Suprapubic skin (tissue), 4 donors: ENCODE data around the gene GNAO1. TPM values are rescaled to one million over a fixed set of nuclear protein-coding genes. Genes with fewer than 3 reads are reported as not detected.

Source experiments
- DNase-seq, 2 donors: peaks; one replicate each; pipeline ENCODE4 v3.0.0-alpha.2; 2019; ENCODE audit warnings: low spot score in 2 of 2
- H3K27ac ChIP-seq: fragments of 200-600 bp; sonication (generic); one replicate; pipeline ENCODE4 v1.5.1; 2019
- H3K27me3 ChIP-seq: fragments of 200-600 bp; sonication (generic); one replicate; pipeline ENCODE4 v1.5.1; 2019
- H3K36me3 ChIP-seq: fragments of 200-600 bp; sonication (generic); one replicate; pipeline ENCODE4 v1.5.1; 2019
- H3K4me1 ChIP-seq: fragments of 200-600 bp; sonication (generic); one replicate; pipeline ENCODE4 v1.5.1; 2019
- H3K4me3 ChIP-seq: fragments of 200-600 bp; sonication (generic); one replicate; pipeline ENCODE4 v1.5.1; 2019; ENCODE audit warnings: mild to moderate bottlenecking
- H3K9me3 ChIP-seq: fragments of 200-600 bp; sonication (generic); one replicate; pipeline ENCODE4 v1.5.1; 2019
- EP300 ChIP-seq: sonication (generic); formaldehyde crosslinking; IDR thresholded peaks from one replicate; pipeline ENCODE4 v1.6.1; 2017; ENCODE audit warnings: antibody characterized with exemption
- POLR2A ChIP-seq, 2 donors: fragments of 450-650 bp; IDR thresholded peaks; one replicate each; pipeline ENCODE4 v1.6.1; 2017; ENCODE audit warnings: antibody characterized with exemption in 2 of 2, mild to moderate bottlenecking in 2 of 2, moderate library complexity in 2 of 2
- POLR2AphosphoS5 ChIP-seq, 3 donors: sonication (generic); formaldehyde crosslinking; IDR thresholded peaks; one replicate each; pipeline ENCODE4 v1.6.1; 2017; ENCODE audit warnings: antibody characterized with exemption in 3 of 3
- WGBS: methylation state at CpG from one replicate; pipeline ENCODE4 v1.1.5; 2018; 5-methylcytosine and 5-hydroxymethylcytosine counted together
- total RNA-seq, 4 donors: library from RNA; depleted of rRNA; stranded (reverse); fragments of >200 nt; gene quantifications; one replicate each; pipeline ENCODE4 v1.1.0, GENCODE V29; 2016
- TF ChIP-seq, protein P1 (sequence below), 2 donors: fragments of 200-600 bp in 1 of 2; fragments of 450-650 bp in 1 of 2; sonication (generic) in 1 of 2; IDR thresholded peaks; one replicate each; pipeline ENCODE4 v1.5.1; 2016 to 2019; ENCODE audit warnings: antibody characterized with exemption in 2 of 2, mild to moderate bottlenecking in 1 of 2, moderate library complexity in 1 of 2

The GNAO1 gene
- total RNA-seq, 4 donors from 2014 or later, result 2.4 to 7.6 (median 5.8) TPM

DNA sequence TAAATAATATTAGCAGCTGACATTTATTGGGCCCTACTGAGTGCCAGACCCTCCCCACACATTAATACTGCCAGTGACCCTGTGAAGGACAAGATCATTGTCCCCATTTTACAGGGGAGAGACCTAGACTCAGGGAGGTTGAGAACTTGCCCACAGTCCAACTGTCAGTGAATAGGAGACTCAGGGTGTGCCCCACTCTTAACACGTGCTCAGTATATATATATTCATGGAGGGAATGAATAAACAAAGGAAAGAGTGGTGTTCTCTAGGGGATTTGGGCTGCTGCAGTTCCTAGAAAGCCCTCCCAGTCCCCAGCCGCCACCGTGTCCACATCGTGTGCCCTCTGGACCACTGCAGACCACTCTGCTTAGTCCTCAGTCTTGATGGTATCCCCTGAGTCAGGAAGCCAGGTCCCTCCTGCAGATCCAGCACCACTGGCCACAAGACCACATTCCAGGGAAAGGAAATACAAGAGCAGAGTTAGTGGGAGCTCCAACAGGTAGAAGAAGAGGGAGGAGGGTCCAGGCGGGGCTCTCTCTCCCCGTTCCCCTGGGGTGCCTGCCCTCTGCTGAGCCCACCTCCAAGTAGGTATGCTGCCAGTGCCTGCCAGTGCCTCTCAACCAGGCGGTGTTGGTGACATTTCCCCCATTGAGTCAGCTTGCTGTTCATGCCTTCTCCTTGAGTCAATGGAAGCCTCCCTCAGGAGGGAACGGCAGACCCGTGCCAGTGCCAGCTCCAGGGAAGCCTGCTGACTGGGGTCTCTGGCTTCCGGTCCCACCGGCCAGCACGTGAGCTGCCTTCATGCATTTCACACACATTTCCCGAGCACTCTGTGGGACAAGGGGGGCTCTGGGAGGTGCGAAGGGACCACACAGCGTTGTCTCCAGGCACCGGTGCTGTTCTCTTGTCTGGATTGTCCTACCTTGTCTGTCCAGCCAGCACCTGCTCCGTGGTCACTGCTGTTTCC lies 75.6 kb downstream of the GNAO1 start:
- WGBS, result 89% methylated on average over 17 of the region's 17 CpGs
- DNase-seq, result no peak
- TF ChIP-seq EP300, result no peak
- TF ChIP-seq, protein P1, sequence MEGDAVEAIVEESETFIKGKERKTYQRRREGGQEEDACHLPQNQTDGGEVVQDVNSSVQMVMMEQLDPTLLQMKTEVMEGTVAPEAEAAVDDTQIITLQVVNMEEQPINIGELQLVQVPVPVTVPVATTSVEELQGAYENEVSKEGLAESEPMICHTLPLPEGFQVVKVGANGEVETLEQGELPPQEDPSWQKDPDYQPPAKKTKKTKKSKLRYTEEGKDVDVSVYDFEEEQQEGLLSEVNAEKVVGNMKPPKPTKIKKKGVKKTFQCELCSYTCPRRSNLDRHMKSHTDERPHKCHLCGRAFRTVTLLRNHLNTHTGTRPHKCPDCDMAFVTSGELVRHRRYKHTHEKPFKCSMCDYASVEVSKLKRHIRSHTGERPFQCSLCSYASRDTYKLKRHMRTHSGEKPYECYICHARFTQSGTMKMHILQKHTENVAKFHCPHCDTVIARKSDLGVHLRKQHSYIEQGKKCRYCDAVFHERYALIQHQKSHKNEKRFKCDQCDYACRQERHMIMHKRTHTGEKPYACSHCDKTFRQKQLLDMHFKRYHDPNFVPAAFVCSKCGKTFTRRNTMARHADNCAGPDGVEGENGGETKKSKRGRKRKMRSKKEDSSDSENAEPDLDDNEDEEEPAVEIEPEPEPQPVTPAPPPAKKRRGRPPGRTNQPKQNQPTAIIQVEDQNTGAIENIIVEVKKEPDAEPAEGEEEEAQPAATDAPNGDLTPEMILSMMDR (IDR thresholded peaks at IDR 0.05), result no peak
- TF ChIP-seq POLR2AphosphoS5 (IDR thresholded peaks at IDR 0.05), result no peak
- no peak for TF ChIP-seq POLR2A (IDR thresholded peaks at IDR 0.05)
- H3K27me3 ChIP-seq, result no peaks in the 10 kb centered on the region
- peaks cover 2% of the 10 kb centered on the region for H3K4me1 ChIP-seq
- no peak overlapping the region for H3K4me3 ChIP-seq
- no peak overlapping the region for H3K27ac ChIP-seq
- H3K9me3 ChIP-seq, result no peaks in the 10 kb centered on the region
- no peaks in the 10 kb centered on the region for H3K36me3 ChIP-seq

DNA sequence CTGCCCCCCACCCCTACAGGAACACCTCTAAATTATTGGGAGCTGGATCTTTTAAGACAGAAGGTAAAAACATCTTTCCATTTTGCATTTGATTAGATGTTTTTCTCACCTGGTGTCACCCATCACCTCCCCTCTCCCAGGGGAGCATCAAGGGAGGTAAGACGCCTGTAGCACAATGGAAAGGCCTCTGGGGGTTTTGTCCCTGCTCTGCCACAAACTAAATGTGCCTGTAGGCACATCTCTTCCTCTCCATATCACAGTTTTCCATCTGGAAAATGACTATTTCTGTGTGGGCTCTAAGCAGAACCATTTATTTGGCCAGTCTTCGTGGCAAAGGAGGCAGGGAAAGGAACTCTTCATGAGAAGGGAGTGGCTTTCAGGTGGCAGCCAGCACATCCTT lies 76.6 kb downstream of the GNAO1 start:
- no peak for DNase-seq
- WGBS, result 86% methylated on average over 2 of the region's 2 CpGs

DNA sequence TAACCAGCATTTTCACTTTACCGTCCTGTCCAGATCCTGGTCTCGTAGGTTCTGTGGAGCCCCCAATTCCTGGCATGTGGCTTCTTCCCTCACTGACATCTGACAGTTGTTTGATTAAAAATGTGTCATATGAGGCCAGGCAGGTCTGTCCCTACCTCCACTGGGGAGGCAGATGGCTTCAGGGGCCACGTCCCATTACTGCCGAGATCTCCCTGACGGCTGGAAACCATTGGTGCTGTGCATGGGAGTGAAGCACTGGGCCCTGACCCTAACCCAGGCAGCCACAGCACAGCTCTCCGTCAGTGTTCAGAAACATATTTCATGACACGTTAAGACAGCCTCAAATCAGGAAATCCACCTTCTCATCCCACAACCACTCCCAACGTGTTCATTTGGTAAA lies 77.5 kb downstream of the GNAO1 start:
- H3K27ac ChIP-seq, result no peak overlapping the region
- DNase-seq, result no peak
- H3K27me3 ChIP-seq, result no peaks in the 10 kb centered on the region
- no peaks in the 10 kb centered on the region for H3K9me3 ChIP-seq
- no peak overlapping the region for H3K4me3 ChIP-seq
- H3K4me1 ChIP-seq, result no peaks in the 10 kb centered on the region
- TF ChIP-seq POLR2AphosphoS5 (IDR thresholded peaks at IDR 0.05), result no peak
- no peak for TF ChIP-seq EP300
- no peak for TF ChIP-seq POLR2A (IDR thresholded peaks at IDR 0.05)
- TF ChIP-seq, protein P1 (IDR thresholded peaks at IDR 0.05), result no peak
- H3K36me3 ChIP-seq, result no peaks in the 10 kb centered on the region
- 87% methylated on average over 8 of the region's 8 CpGs for WGBS

More for the DNA sequence above, 76.6 kb downstream of the GNAO1 start:
- Histone ChIP-seq H3K9me3 (no peaks in the 10 kb centered on the region), H3K36me3 (no peaks in the 10 kb centered on the region), H3K27ac (no peak overlapping the region), H3K4me1 (no peaks in the 10 kb centered on the region), H3K27me3 (no peaks in the 10 kb centered on the region), H3K4me3 (no peak overlapping the region)
- TF ChIP-seq, protein P1 (IDR thresholded peaks at IDR 0.05), result no peak
- TF ChIP-seq POLR2A (IDR thresholded peaks at IDR 0.05) (no peak), POLR2AphosphoS5 (IDR thresholded peaks at IDR 0.05) (no peak), EP300 (no peak)

DNA sequence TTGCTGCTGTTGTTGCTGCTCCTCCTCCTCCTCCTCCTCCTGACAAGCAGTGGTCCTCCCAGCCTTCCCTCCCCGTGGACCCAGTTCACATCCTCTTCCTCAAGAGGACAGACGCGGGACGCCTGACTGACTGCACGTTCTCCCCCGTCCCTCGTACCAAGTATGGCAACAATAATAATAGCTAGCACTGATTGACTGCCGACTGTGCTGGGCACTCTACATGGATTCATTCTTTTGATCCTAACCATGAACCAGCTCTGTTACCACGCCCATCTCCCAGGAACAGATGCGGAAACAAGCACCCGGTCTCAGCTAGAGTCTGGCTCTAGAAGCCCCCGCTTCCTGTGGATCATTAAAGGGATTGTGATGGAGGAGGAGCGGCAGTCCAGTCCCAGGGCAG lies 78.0 kb downstream of the GNAO1 start:
- Histone ChIP-seq H3K4me1 (no peaks in the 10 kb centered on the region), H3K27me3 (no peaks in the 10 kb centered on the region), H3K4me3 (no peak overlapping the region), H3K36me3 (no peaks in the 10 kb centered on the region), H3K27ac (no peak overlapping the region), H3K9me3 (no peaks in the 10 kb centered on the region)
- TF ChIP-seq EP300, result no peak
- DNase-seq, result no peak
- 78% methylated on average over 13 of the region's 13 CpGs for whole genome bisulfite sequencing

DNA sequence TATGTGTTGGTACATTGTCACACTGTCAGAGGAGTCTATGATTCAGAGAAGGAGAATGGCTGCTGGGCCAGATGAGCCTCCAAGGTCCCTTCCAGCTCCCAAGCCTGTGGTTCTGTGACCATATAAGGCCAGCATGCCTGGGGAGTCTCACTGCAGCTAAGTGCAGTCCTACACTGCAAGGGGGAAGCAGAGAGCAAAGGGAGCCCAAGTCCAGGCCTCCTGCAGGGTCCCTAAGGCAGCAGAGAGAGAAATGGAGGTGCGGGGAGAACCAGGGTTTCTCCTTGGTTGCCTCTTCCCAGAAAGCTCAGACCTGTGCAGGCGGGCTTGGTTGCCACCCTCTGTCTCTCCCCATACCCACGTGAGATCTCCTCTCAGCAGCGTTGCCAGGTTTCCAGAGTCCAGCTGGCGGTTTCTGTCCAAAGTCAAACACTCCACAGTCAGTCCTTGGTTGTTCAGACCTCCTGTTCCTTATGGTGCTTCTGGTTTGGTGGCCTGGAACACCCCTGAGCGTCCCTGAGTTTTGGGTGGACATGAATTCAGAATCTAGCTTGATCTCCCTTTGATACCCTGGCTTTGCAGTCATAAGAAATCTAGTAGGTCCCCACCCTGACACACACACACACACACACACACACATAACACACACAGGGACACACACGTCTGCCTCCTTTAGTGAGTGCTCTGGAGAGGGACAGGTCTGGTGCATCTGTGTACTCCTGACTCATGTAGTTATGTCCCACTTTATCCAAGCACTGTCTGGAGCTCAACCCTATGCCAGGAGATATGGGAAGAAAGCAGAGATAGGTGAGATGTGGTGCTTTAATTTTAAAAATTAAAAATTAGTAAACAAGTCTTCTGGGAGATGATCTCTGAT lies 78.8 kb downstream of the GNAO1 start:
- Histone ChIP-seq H3K27me3 (no peaks in the 10 kb centered on the region), H3K4me1 (no peaks in the 10 kb centered on the region), H3K36me3 (no peaks in the 10 kb centered on the region), H3K9me3 (no peaks in the 10 kb centered on the region), H3K27ac (no peak overlapping the region), H3K4me3 (no peak overlapping the region)
- 86% methylated on average over 2 of the region's 7 CpGs for WGBS
- TF ChIP-seq EP300 (no peak), POLR2AphosphoS5 (IDR thresholded peaks at IDR 0.05) (no peak), POLR2A (IDR thresholded peaks at IDR 0.05) (no peak)
- TF ChIP-seq, protein P1 (IDR thresholded peaks at IDR 0.05), result no peak
- DNase-seq, result no peak
